H1 (cell line): ENCODE data around the gene FAM219A. TPM values are rescaled to one million over a fixed set of nuclear protein-coding genes. Genes with fewer than 3 reads are reported as not detected.

Experiments
- CTCF ChIA-PET: fragments of 300-600 bp; sonication (Branson Sonifier 250); formaldehyde crosslinking; loops from one replicate; lab custom pipeline; 2021; ENCODE audit not compliant: partially characterized antibody; lab: Charles Lee
- POLR2A ChIA-PET: fragments of 300-600 bp; sonication (Branson Sonifier 250); formaldehyde crosslinking; loops from one replicate; lab custom pipeline; 2021; ENCODE audit warnings: inconsistent platforms; ENCODE audit not compliant: partially characterized antibody; lab: Charles Lee
- DNase-seq, 2 experiments: peaks; one replicate each; pipeline versions ENCODE4 v3.0.0 to v3.0.0-alpha.2; 2010 to 2022; ENCODE audit warnings: low spot score in 2 of 2, low read depth in 1 of 2, mixed read lengths in 1 of 2
- FAIRE-seq: peaks from 2 replicates; lab custom pipeline; 2011; peaks lifted over from hg19 to GRCh38; lab: Jason Lieb, UNC
- H2AFZ ChIP-seq: 2 replicates; pipeline ENCODE4 v1.8.1; 2012; ENCODE audit warnings: low read length, inconsistent platforms
- H2AK5ac ChIP-seq: 2 replicates; pipeline ENCODE4 v1.6.1; 2013; ENCODE audit warnings: low read depth, low read length
- H2BK120ac ChIP-seq: replicated peaks from 2 replicates; pipeline ENCODE3; 2013; ENCODE audit warnings: low read depth, low read length, inconsistent platforms
- H2BK12ac ChIP-seq: 2 replicates; pipeline ENCODE4 v1.6.1; 2013; ENCODE audit warnings: low read depth, low read length
- H2BK15ac ChIP-seq: 2 replicates; pipeline ENCODE4 v1.6.1; 2013; ENCODE audit warnings: low read length
- H2BK20ac ChIP-seq: 2 replicates; pipeline ENCODE4 v1.6.1; 2013; ENCODE audit warnings: low read length
- H2BK5ac ChIP-seq: 2 replicates; pipeline ENCODE4 v1.6.1; 2013; ENCODE audit warnings: low read depth, low read length
- H3K14ac ChIP-seq: 2 replicates; pipeline ENCODE4 v1.6.1; 2013; ENCODE audit warnings: inconsistent platforms; ENCODE audit not compliant: insufficient read length
- H3K18ac ChIP-seq: 2 replicates; pipeline ENCODE4 v1.6.1; 2013; ENCODE audit warnings: low read length; ENCODE audit errors: extremely low read depth
- H3K23ac ChIP-seq: 2 replicates; pipeline ENCODE4 v1.6.1; 2013; ENCODE audit warnings: inconsistent platforms; ENCODE audit not compliant: insufficient read length
- H3K23me2 ChIP-seq: 2 replicates; pipeline ENCODE4 v1.6.1; 2013; ENCODE audit warnings: low read depth, low read length
- H3K27ac ChIP-seq: 2 replicates; pipeline ENCODE4 v1.6.1; 2011; ENCODE audit warnings: low read depth, low read length, inconsistent platforms
- H3K27me3 ChIP-seq, 4 experiments: replicated peaks in 1 of 4; 1 replicate in 1 of 4; 2 replicates in 3 of 4; pipeline versions ENCODE4 v1.6.1 to v1.8.1; 2011 to 2013; ENCODE audit warnings: low read length in 3 of 4, mild to moderate bottlenecking in 3 of 4, inconsistent platforms in 2 of 4, mixed read lengths in 2 of 4, moderate library complexity in 1 of 4; ENCODE audit not compliant: control insufficient read depth in 3 of 4, insufficient read depth in 3 of 4; ENCODE audit errors: extremely low read depth in 1 of 4
- H3K36me3 ChIP-seq, 4 experiments: 2 replicates each; pipeline versions ENCODE4 v1.6.1 to v1.8.1; 2011 to 2013; ENCODE audit warnings: mild to moderate bottlenecking in 4 of 4, low read length in 3 of 4, moderate library complexity in 2 of 4, control low read depth in 1 of 4, inconsistent platforms in 1 of 4; ENCODE audit not compliant: insufficient read depth in 4 of 4, control insufficient read depth in 2 of 4
- H3K4ac ChIP-seq: replicated peaks from 2 replicates; pipeline ENCODE3; 2013; ENCODE audit warnings: low read length, low read depth, mixed read lengths, inconsistent platforms; ENCODE audit not compliant: insufficient read length
- H3K4me1 ChIP-seq, 4 experiments: replicated peaks in 1 of 4; 1 replicate in 1 of 4; 2 replicates in 3 of 4; pipeline versions ENCODE4 v1.6.1 to v1.8.1; 2011 to 2013; ENCODE audit warnings: low read length in 3 of 4, inconsistent platforms in 2 of 4, mixed read lengths in 1 of 4; ENCODE audit not compliant: insufficient read depth in 4 of 4, control insufficient read depth in 3 of 4
- H3K4me2 ChIP-seq, 2 experiments: 2 replicates each; pipeline versions ENCODE4 v1.6.1 to v1.8.1; 2011 to 2013; ENCODE audit warnings: low read depth in 2 of 2, low read length in 2 of 2, control low read depth in 1 of 2, inconsistent platforms in 1 of 2, mild to moderate bottlenecking in 1 of 2; ENCODE audit not compliant: insufficient read depth in 1 of 2
- H3K4me3 ChIP-seq, 4 experiments: fragments of 200-600, 300-600 bp in 1 of 4; sonication (generic), shearing (Covaris generic), sonication (Bioruptor Twin) in 1 of 4; 2 replicates each; pipeline versions ENCODE4 v1.5.1 to v1.8.1; 2011 to 2016; ENCODE audit warnings: low read length in 4 of 4, low read depth in 3 of 4, control low read depth in 2 of 4, inconsistent platforms in 2 of 4, mild to moderate bottlenecking in 2 of 4, mixed read lengths in 1 of 4, moderate library complexity in 1 of 4; ENCODE audit not compliant: insufficient read depth in 2 of 4; ENCODE audit errors: extremely low read depth in 1 of 4
- H3K56ac ChIP-seq: replicated peaks from 2 replicates; pipeline ENCODE3; 2013; ENCODE audit warnings: low read depth, mild to moderate bottlenecking, mixed read lengths, low read length, inconsistent platforms; ENCODE audit not compliant: insufficient read length
- H3K79me1 ChIP-seq: 2 replicates; pipeline ENCODE4 v1.6.1; 2013; ENCODE audit warnings: low read depth, low read length, control low read depth
- H3K79me2 ChIP-seq, 2 experiments: 2 replicates each; pipeline versions ENCODE4 v1.6.1 to v1.8.1; 2012 to 2013; ENCODE audit warnings: low read length in 2 of 2, mild to moderate bottlenecking in 2 of 2, inconsistent platforms in 1 of 2; ENCODE audit not compliant: insufficient read depth in 2 of 2, control insufficient read depth in 1 of 2
- H3K9ac ChIP-seq, 4 experiments: replicated peaks in 1 of 4; 1 replicate in 1 of 4; 2 replicates in 3 of 4; pipeline versions ENCODE4 v1.6.1 to v1.8.1; 2011 to 2013; ENCODE audit warnings: low read depth in 3 of 4, low read length in 3 of 4, control low read depth in 2 of 4, mild to moderate bottlenecking in 2 of 4, moderate library complexity in 2 of 4, inconsistent platforms in 1 of 4; ENCODE audit errors: extremely low read depth in 1 of 4
- H3K9me3 ChIP-seq, 2 experiments: 2 replicates each; pipeline versions ENCODE4 v1.6.1 to v1.8.1; 2012 to 2013; ENCODE audit warnings: mild to moderate bottlenecking in 2 of 2, moderate library complexity in 2 of 2, control low read depth in 1 of 2, inconsistent platforms in 1 of 2, low read depth in 1 of 2, low read length in 1 of 2, mixed read lengths in 1 of 2; ENCODE audit not compliant: insufficient read depth in 2 of 2
- H4K20me1 ChIP-seq, 2 experiments: replicated peaks in 1 of 2; 2 replicates each; pipeline versions ENCODE3 to v1.8.1; 2011 to 2013; ENCODE audit warnings: inconsistent platforms in 2 of 2, low read length in 2 of 2, mild to moderate bottlenecking in 1 of 2; ENCODE audit not compliant: insufficient read depth in 2 of 2, control insufficient read depth in 1 of 2
- H4K5ac ChIP-seq: 2 replicates; pipeline ENCODE4 v1.6.1; 2013; ENCODE audit warnings: low read length, low read depth, mixed read lengths, inconsistent platforms; ENCODE audit not compliant: insufficient read length
- H4K8ac ChIP-seq: 2 replicates; pipeline ENCODE4 v1.8.0; 2013; ENCODE audit warnings: mild to moderate bottlenecking, moderate library complexity, low read length, inconsistent platforms; ENCODE audit not compliant: insufficient read depth; ENCODE audit errors: extremely low read depth
- H4K91ac ChIP-seq: replicated peaks from 2 replicates; pipeline ENCODE3; 2013; ENCODE audit warnings: low read length, mixed read lengths, inconsistent platforms; ENCODE audit not compliant: insufficient read length
- CBX5 ChIP-seq: fragments of 300-800, 300-1000 bp; sonication (generic); IDR thresholded peaks from 2 replicates; pipeline ENCODE4 v1.7.1; 2016; ENCODE audit warnings: antibody characterized with exemption, low read length, low read depth
- GTF2F1 ChIP-seq: IDR thresholded peaks from 2 replicates; pipeline ENCODE4 v1.6.1; 2012; ENCODE audit warnings: low read depth, low read length, improper control_type of control experiment, borderline replicate concordance
- HDAC2 ChIP-seq, 2 experiments: fragments of 300-600 bp in 1 of 2; sonication (generic) in 1 of 2; IDR thresholded peaks; 2 replicates each; pipeline ENCODE4 v1.6.1; 2011 to 2012; ENCODE audit warnings: low read depth in 2 of 2, low read length in 2 of 2, mild to moderate bottlenecking in 2 of 2, moderate library complexity in 2 of 2, borderline replicate concordance in 1 of 2, inconsistent platforms in 1 of 2
- SAP30 ChIP-seq: fragments of 300-600 bp; sonication (generic); IDR thresholded peaks from 2 replicates; pipeline ENCODE4 v1.7.1; 2012; ENCODE audit warnings: low read length, moderate library complexity, mild to moderate bottlenecking, inconsistent platforms; ENCODE audit not compliant: insufficient read depth, insufficient replicate concordance
- SRF ChIP-seq: IDR thresholded peaks from 2 replicates; pipeline ENCODE4 v1.6.1; 2011; ENCODE audit warnings: mild to moderate bottlenecking, low read depth, low read length, moderate library complexity
- TBP ChIP-seq: IDR thresholded peaks from 2 replicates; pipeline ENCODE4 v1.6.1; 2011; ENCODE audit warnings: low read depth, low read length, improper control_type of control experiment
- WGBS, 2 experiments: shearing (Covaris generic) in 1 of 2; methylation state at CpG; one replicate each; pipeline versions ENCODE4 v1.1.6 to v1.1.7; 2013 to 2015; ENCODE audit warnings: low lambda C conversion rate in 2 of 2, mixed read lengths in 2 of 2, inconsistent platforms in 1 of 2, low coverage in 1 of 2, missing lambda C conversion rate in 1 of 2; ENCODE audit not compliant: insufficient replicate concordance in 2 of 2, insufficient coverage in 1 of 2, insufficient read length in 1 of 2; ENCODE audit errors: extremely low coverage in 1 of 2, missing lambda C conversion rate in 1 of 2; 5-methylcytosine and 5-hydroxymethylcytosine counted together
- polyA plus RNA-seq, 7 experiments: library from polyadenylated mRNA; depleted of rRNA in 3 of 7; stranded (reverse) in 5 of 7; unstranded in 2 of 7; fragments of >200 nt in 5 of 7; fragments of 200-250 nt in 2 of 7; gene quantifications; 1 replicate in 5 of 7; 2 replicates in 1 of 7; 4 replicates in 1 of 7; pipeline versions ENCODE4 v1.2.1 to v1.2.3, GENCODE V29; 2011 to 2013; ENCODE audit warnings: missing spikeins in 2 of 7, mixed read lengths in 2 of 7
- total RNA-seq: library from RNA; stranded (reverse); fragmentation: NEBNext Ultra II Directional; extraction: Animal tissue kit (Norgen Biotek cat#: 25700); gene quantifications from 2 replicates; pipeline ENCODE4 v1.2.1, GENCODE V29; 2021

FAM219A gene
- total and polyA plus RNA-seq, 2 of the 8 experiments (the other 6 are each of a cell fraction or from before 2014, with no cell fraction given) = 7.7 to 10.4 TPM

DNA sequence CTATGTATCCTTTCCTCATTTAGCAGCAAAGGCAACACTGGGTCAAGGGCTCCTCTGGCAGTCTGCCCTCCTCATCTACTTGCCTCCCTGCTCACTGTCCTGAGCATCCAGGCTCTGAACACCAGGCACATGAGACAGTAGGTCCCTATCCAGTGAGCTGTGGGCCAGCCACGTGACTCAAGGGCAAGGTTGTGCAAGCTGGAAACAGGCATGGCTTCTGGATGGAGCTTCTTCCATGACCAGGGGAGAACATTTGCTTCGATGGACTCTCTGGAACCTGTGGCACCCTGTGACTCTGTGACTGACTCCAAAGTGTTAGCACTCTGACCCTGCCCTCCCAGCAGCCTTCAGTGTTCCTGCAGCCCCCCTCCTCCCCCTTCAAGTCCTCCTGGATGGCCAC lies 33.2 kb upstream of the FAM219A start:
- H2BK120ac ChIP-seq = no peak overlapping the region
- H3K9ac ChIP-seq = no peak overlapping the region
- H2BK15ac ChIP-seq = no peak overlapping the region
- no peaks in the 10 kb centered on the region for H4K20me1 ChIP-seq
- H3K18ac ChIP-seq = no peak overlapping the region
- no peaks in the 10 kb centered on the region for H3K36me3 ChIP-seq
- no peak overlapping the region for H2BK5ac ChIP-seq
- no peak overlapping the region for H4K5ac ChIP-seq
- H3K14ac ChIP-seq = no peak overlapping the region
- H3K79me2 ChIP-seq = no peaks in the 10 kb centered on the region
- H3K4me3 ChIP-seq = no peak overlapping the region
- H2AFZ ChIP-seq = no peak overlapping the region
- no peak overlapping the region for H3K56ac ChIP-seq
- 59% methylated on average over 2 of the region's 2 CpGs; no CpG with 5 or more reads in 1 of the 2 experiments for WGBS, 2 experiments
- no peak overlapping the region for H2AK5ac ChIP-seq
- H3K23ac ChIP-seq = no peak overlapping the region
- no peak for FAIRE-seq
- DNase-seq = no peak
- H3K79me1 ChIP-seq = no peaks in the 10 kb centered on the region
- H4K91ac ChIP-seq = no peak overlapping the region
- H3K27me3 ChIP-seq = no peaks in the 10 kb centered on the region; a peak in 1 of 7 replicates
- no peak overlapping the region for H2BK12ac ChIP-seq
- no peak overlapping the region for H2BK20ac ChIP-seq
- no peak overlapping the region for H3K4ac ChIP-seq
- ChIA-PET POLR2A (no interaction called here), CTCF (interaction anchor here (0.7 to 9.6 kb wide), 24 partner anchors 10 to 113 kb away, joined by 3 to 72 read pairs (median 6); no protein-coding TSS in a partner anchor)
- H3K4me1 ChIP-seq = no peaks in the 10 kb centered on the region
- no peaks in the 10 kb centered on the region for H3K9me3 ChIP-seq
- no peak overlapping the region for H3K4me2 ChIP-seq
- H3K27ac ChIP-seq = no peak overlapping the region
- H4K8ac ChIP-seq = no peak overlapping the region
- H3K23me2 ChIP-seq = no peaks in the 10 kb centered on the region
- TF ChIP-seq CBX5 (no peak), GTF2F1 (no peak), SRF (no peak), HDAC2 (IDR thresholded peaks at IDR 0.05; ENCODE audit: borderline replicate concordance in 1 of 2, low read depth in 2 of 2, low read length in 2 of 2) (no peak), TBP (no peak), SAP30 (no peak)
